HepG2 (cell line): ENCODE data around the gene FAM221B. TPM values are rescaled to one million over a fixed set of nuclear protein-coding genes. Genes with fewer than 3 reads are reported as not detected.

ENCODE experiments used
- ATF7 ChIP-seq, 2 experiments: fragments of 450-650 bp in 1 of 2; sonication (generic) in 1 of 2; formaldehyde crosslinking in 1 of 2; IDR thresholded peaks; 2 replicates each; pipeline versions ENCODE4 v1.4.0 to v1.6.1; 2016 to 2020; ENCODE audit warnings: antibody characterized with exemption in 1 of 2, mild to moderate bottlenecking in 1 of 2, missing genetic modification reagents in 1 of 2
- GATAD2A ChIP-seq: IDR thresholded peaks from 2 replicates; pipeline ENCODE4 v1.6.1; 2016
- IRF2 ChIP-seq: IDR thresholded peaks from 2 replicates; pipeline ENCODE4 v1.6.1; 2018; ENCODE audit warnings: missing genetic modification reagents, missing compliant biosample characterization
- NFRKB ChIP-seq: fragments of 450-650 bp; IDR thresholded peaks from 2 replicates; pipeline ENCODE4 v1.6.1; 2017
- NR2F2 ChIP-seq: IDR thresholded peaks from 2 replicates; pipeline ENCODE4 v1.6.1; 2012; ENCODE audit warnings: low read depth, inconsistent platforms, borderline replicate concordance
- PHF21A ChIP-seq: sonication (generic); formaldehyde crosslinking; IDR thresholded peaks from 2 replicates; pipeline ENCODE4 v1.5.0; 2020; ENCODE audit warnings: mild to moderate bottlenecking, missing genetic modification reagents
- SAP130 ChIP-seq: IDR thresholded peaks from 2 replicates; pipeline ENCODE4 v1.6.1; 2016; ENCODE audit warnings: low read depth
- SMAD9 ChIP-seq: sonication (generic); formaldehyde crosslinking; IDR thresholded peaks from 2 replicates; pipeline ENCODE4 v1.5.1; 2020; ENCODE audit warnings: mild to moderate bottlenecking, missing genetic modification reagents
- ZFP1 ChIP-seq: IDR thresholded peaks from 2 replicates; pipeline ENCODE4 v1.6.1; 2016
- ZNF224 ChIP-seq: sonication (generic); formaldehyde crosslinking; IDR thresholded peaks from 2 replicates; pipeline ENCODE4 v1.5.0; 2020; ENCODE audit warnings: mild to moderate bottlenecking, missing genetic modification reagents
- ZNF564 ChIP-seq: sonication (generic); formaldehyde crosslinking; IDR thresholded peaks from 2 replicates; pipeline ENCODE4 v1.8.1; 2023; ENCODE audit warnings: mild to moderate bottlenecking, missing genetic modification reagents
- ZNF607 ChIP-seq: sonication (generic); formaldehyde crosslinking; IDR thresholded peaks from 2 replicates; pipeline ENCODE4 v1.5.1; 2020; ENCODE audit warnings: missing genetic modification reagents, mild to moderate bottlenecking, borderline replicate concordance
- ZNF768 ChIP-seq: sonication (generic); formaldehyde crosslinking; IDR thresholded peaks from 2 replicates; pipeline ENCODE4 v1.4.0; 2020; ENCODE audit warnings: missing genetic modification reagents
- polyA plus RNA-seq, 8 experiments: library from polyadenylated mRNA; depleted of rRNA in 3 of 8; stranded (reverse) in 7 of 8; unstranded in 1 of 8; fragments of >200 nt; fragmentation: Illumina TruSeq in 4 of 8; extraction: Trizol in 4 of 8; gene quantifications; 2 replicates each; pipeline versions ENCODE4 v1.2.1 to v1.2.3, GENCODE V29; 2011 to 2016; ENCODE audit warnings: low read depth in 4 of 8, missing spikeins in 1 of 8, mixed read lengths in 1 of 8; ENCODE audit not compliant: insufficient read depth in 1 of 8
- total RNA-seq, 5 experiments: library from RNA; depleted of rRNA; stranded (reverse); fragments of >200 nt; fragmentation: Illumina TruSeq; extraction: Trizol; gene quantifications; 2 replicates each; pipeline ENCODE4 v1.2.3, GENCODE V29; 2016; ENCODE audit warnings: low read depth in 1 of 5
- TF ChIP-seq, protein P1 (sequence below): sonication (generic); formaldehyde crosslinking; IDR thresholded peaks from 2 replicates; pipeline ENCODE4 v1.4.0; 2020; ENCODE audit warnings: mild to moderate bottlenecking, missing genetic modification reagents
- TF ChIP-seq, protein P2 (sequence below): sonication (generic); formaldehyde crosslinking; IDR thresholded peaks from 2 replicates; pipeline ENCODE4 v1.5.1; 2020; ENCODE audit warnings: mild to moderate bottlenecking, missing genetic modification reagents
- TF ChIP-seq, protein P3 (sequence below): sonication (generic); formaldehyde crosslinking; IDR thresholded peaks from 2 replicates; pipeline ENCODE4 v1.4.0; 2020; ENCODE audit warnings: missing genetic modification reagents, borderline replicate concordance

FAM221B gene
- total and polyA plus RNA-seq, 2 of the 13 experiments (the other 11 are each of a cell fraction or from before 2014, with no cell fraction given) = not detected

DNA sequence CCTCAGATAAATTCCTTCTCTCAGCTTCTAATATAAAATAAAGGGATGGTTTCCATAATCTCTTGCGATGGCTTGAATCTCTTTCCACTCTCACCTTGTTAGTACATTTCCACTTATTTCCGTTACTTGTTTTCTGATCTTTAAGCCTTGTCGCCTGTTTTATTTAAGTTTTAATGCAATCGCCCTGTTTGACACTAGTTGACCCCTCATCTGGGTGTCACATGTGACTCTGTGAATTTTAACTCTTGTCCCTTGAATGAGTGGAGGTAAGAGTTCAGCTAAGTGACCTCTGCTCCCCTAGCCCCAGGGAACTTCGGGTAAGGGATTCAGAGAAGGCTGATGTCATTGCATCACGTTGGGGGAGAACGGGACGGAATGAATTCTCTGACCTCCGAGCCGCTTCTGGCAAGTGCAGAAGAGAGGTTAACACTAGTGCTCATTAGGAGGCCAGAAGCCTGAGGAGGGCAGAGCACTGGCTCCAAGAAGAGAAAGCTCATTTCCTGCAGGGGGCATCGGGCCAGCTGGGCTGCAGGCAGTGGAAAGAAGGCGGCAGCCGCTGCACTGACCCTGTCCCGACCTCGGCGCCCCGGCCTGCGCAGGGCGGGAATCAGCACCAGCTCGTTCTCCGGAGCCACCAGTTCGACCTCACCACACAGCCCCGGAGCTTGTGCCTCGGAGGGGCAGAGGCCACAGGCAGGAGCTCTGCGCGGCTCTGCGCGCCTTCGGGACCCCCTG lies 14.3 kb downstream of the FAM221B start (continued):
- TF ChIP-seq, protein P1, sequence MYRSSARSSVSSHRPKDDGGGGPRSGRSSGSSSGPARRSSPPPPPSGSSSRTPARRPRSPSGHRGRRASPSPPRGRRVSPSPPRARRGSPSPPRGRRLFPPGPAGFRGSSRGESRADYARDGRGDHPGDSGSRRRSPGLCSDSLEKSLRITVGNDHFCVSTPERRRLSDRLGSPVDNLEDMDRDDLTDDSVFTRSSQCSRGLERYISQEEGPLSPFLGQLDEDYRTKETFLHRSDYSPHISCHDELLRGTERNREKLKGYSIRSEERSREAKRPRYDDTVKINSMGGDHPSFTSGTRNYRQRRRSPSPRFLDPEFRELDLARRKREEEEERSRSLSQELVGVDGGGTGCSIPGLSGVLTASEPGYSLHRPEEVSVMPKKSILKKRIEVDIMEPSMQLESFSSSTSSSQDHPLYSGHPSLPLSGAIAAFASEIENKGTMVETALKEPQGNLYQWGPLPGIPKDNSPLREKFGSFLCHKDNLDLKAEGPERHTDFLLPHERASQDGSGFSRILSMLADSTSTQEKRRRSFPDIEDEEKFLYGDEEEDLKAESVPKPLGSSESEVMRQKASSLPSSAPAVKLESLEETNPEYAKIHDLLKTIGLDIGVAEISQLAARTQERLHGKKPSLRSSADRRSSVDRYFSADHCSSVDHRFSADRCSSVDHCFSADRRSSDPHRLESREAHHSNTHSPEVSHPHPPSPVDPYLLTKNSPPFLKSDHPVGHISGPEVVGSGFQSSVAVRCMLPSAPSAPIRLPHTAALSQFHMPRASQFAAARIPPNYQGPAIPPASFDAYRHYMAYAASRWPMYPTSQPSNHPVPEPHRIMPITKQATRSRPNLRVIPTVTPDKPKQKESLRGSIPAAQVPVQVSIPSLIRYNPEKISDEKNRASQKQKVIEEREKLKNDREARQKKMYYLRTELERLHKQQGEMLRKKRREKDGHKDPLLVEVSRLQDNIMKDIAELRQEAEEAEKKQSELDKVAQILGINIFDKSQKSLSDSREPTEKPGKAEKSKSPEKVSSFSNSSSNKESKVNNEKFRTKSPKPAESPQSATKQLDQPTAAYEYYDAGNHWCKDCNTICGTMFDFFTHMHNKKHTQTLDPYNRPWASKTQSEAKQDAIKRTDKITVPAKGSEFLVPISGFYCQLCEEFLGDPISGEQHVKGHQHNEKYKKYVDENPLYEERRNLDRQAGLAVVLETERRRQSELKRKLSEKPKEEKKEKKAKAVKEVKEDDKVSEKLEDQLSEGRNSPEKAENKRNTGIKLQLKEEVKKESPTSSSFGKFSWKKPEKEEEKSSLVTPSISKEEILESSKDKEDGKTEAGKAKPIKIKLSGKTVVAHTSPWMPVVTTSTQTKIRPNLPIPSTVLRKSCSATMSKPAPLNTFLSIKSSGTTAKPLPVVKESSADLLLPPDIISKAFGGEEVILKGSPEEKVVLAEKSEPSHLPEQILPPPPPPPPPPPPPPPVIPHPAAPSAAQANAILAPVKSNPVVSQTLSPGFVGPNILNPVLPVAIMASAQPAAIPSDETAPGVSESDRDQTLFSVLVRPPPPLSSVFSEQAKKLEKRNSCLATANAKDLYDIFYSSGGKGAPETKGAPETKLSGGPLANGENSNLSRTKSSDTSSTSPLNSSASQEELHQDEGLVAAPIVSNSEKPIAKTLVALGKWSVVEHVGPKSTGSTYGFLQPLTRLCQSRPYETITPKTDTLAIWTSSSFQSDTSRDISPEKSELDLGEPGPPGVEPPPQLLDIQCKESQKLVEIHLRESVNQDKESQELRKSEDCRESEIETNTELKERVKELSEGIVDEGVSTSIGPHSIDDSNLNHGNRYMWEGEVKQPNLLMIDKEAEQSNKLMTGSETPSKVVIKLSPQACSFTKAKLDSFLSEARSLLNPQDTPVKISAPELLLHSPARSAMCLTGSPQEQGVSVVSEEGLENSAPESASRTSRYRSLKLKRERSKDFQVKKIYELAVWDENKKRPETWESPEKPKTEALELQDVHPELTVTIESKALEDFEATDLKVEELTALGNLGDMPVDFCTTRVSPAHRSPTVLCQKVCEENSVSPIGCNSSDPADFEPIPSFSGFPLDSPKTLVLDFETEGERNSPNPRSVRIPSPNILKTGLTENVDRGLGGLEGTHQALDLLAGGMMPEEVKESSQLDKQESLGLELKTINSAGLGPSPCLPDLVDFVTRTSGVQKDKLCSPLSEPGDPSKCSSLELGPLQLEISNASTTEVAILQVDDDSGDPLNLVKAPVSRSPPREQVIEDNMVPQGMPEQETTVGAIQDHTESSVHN (CRISPR knock-in tag) = 0 out of 2 replicates have a peak, but pooled peaks have one; percentile 68
- TF ChIP-seq ZFP1 (CRISPR knock-in tag) = no peak
- TF ChIP-seq ATF7 (IDR thresholded peaks at IDR 0.05) = peak; percentile 75
- peak; percentile 89 for TF ChIP-seq ATF7 (CRISPR knock-in tag; IDR thresholded peaks at IDR 0.05)
- peak; percentile 89; the same call in 1 of the 2 replicates for TF ChIP-seq ZNF224 (CRISPR knock-in tag)
- TF ChIP-seq PHF21A (CRISPR knock-in tag) = peak; percentile 58; the same call in 1 of the 2 replicates
- 0 out of 2 replicates have a peak, but pooled peaks have one; percentile 47 for TF ChIP-seq SMAD9 (CRISPR knock-in tag)
- TF ChIP-seq, protein P2, sequence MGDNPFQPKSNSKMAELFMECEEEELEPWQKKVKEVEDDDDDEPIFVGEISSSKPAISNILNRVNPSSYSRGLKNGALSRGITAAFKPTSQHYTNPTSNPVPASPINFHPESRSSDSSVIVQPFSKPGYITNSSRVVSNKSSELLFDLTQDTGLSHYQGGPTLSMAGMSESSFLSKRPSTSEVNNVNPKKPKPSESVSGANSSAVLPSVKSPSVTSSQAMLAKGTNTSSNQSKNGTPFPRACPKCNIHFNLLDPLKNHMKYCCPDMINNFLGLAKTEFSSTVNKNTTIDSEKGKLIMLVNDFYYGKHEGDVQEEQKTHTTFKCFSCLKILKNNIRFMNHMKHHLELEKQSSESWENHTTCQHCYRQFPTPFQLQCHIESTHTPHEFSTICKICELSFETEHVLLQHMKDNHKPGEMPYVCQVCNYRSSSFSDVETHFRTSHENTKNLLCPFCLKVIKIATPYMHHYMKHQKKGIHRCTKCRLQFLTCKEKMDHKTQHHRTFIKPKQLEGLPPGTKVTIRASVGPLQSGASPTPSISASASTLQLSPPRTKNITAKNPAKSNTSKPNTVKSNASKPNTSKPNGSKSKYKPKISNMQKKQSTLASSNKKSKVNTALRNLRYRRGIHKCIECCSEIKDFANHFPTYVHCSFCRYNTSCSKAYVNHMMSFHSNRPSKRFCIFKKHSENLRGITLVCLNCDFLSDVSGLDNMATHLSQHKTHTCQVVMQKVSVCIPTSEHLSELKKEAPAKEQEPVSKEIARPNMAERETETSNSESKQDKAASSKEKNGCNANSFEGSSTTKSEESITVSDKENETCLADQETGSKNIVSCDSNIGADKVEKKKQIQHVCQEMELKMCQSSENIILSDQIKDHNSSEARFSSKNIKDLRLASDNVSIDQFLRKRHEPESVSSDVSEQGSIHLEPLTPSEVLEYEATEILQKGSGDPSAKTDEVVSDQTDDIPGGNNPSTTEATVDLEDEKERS (CRISPR knock-in tag) = peak; percentile 56; the same call in 1 of the 2 replicates
- TF ChIP-seq IRF2 (CRISPR knock-in tag) = peak; percentile 45
- TF ChIP-seq, protein P3, sequence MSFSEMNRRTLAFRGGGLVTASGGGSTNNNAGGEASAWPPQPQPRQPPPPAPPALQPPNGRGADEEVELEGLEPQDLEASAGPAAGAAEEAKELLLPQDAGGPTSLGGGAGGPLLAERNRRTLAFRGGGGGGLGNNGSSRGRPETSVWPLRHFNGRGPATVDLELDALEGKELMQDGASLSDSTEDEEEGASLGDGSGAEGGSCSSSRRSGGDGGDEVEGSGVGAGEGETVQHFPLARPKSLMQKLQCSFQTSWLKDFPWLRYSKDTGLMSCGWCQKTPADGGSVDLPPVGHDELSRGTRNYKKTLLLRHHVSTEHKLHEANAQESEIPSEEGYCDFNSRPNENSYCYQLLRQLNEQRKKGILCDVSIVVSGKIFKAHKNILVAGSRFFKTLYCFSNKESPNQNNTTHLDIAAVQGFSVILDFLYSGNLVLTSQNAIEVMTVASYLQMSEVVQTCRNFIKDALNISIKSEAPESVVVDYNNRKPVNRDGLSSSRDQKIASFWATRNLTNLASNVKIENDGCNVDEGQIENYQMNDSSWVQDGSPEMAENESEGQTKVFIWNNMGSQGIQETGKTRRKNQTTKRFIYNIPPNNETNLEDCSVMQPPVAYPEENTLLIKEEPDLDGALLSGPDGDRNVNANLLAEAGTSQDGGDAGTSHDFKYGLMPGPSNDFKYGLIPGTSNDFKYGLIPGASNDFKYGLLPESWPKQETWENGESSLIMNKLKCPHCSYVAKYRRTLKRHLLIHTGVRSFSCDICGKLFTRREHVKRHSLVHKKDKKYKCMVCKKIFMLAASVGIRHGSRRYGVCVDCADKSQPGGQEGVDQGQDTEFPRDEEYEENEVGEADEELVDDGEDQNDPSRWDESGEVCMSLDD (CRISPR knock-in tag) = peak; percentile 21; the same call in 1 of the 2 replicates
- 0 out of 2 replicates have a peak, but pooled peaks have one; percentile 34 for TF ChIP-seq ZNF564 (CRISPR knock-in tag)
- TF ChIP-seq ZNF607 (CRISPR knock-in tag) = 0 out of 2 replicates have a peak, but pooled peaks have one; percentile 13
- no peak for TF ChIP-seq NFRKB
- peak; percentile 76 for TF ChIP-seq GATAD2A
- TF ChIP-seq ZNF768 (CRISPR knock-in tag) = no peak; the same call in 1 of the 2 replicates
- TF ChIP-seq NR2F2 = peak; percentile 76
- TF ChIP-seq SAP130 (CRISPR knock-in tag) = peak; percentile 80
